Loucy (cell line): ENCODE results near the gene PPIF.

ENCODE experiments used
- H2AFZ ChIP-seq: fragments of 200-600 bp; sonication (generic); 2 replicates; pipeline ENCODE4 v1.6.0; 2016; ENCODE audit warnings: antibody characterized with exemption, mild to moderate bottlenecking, low read length, moderate library complexity
- H3F3A ChIP-seq: fragments of 200-600 bp; 2 replicates; pipeline ENCODE4 v1.6.0; 2016; ENCODE audit warnings: antibody characterized with exemption, low read depth, mild to moderate bottlenecking
- H3K27me3 ChIP-seq: fragments of 200-600 bp; sonication (generic); 2 replicates; pipeline ENCODE4 v1.6.1; 2014; ENCODE audit warnings: low read length, mild to moderate bottlenecking; ENCODE audit not compliant: insufficient read depth, poor library complexity, severe bottlenecking
- H3K36me3 ChIP-seq: fragments of 200-600 bp; sonication (generic); 2 replicates; pipeline ENCODE4 v1.6.1; 2016; ENCODE audit warnings: low read length; ENCODE audit not compliant: insufficient read depth
- H3K4me1 ChIP-seq: fragments of 200-600 bp; sonication (generic); 2 replicates; pipeline ENCODE4 v1.5.1; 2014; ENCODE audit warnings: low read length, mild to moderate bottlenecking; ENCODE audit not compliant: insufficient read depth, poor library complexity, severe bottlenecking
- H3K4me2 ChIP-seq: fragments of 200-600 bp; sonication (generic); 2 replicates; pipeline ENCODE4 v1.6.0; 2014; ENCODE audit warnings: antibody characterized with exemption, low read length, low read depth, mild to moderate bottlenecking; ENCODE audit not compliant: poor library complexity, severe bottlenecking
- H3K4me3 ChIP-seq: fragments of 200-600 bp; sonication (generic); 2 replicates; pipeline ENCODE4 v1.5.1; 2014; ENCODE audit warnings: low read length, mild to moderate bottlenecking, mixed read lengths; ENCODE audit not compliant: poor library complexity, severe bottlenecking
- H3K79me2 ChIP-seq: fragments of 200-600 bp; sonication (generic); 2 replicates; pipeline ENCODE4 v1.6.1; 2014; ENCODE audit warnings: low read length; ENCODE audit not compliant: insufficient read depth
- H3K9ac ChIP-seq: fragments of 200-600 bp; sonication (generic); 2 replicates; pipeline ENCODE4 v1.6.0; 2014; ENCODE audit warnings: mild to moderate bottlenecking, low read depth, low read length, moderate library complexity; ENCODE audit not compliant: poor library complexity, severe bottlenecking
- H3K9me2 ChIP-seq: fragments of 200-600 bp; sonication (generic); replicated peaks from 2 replicates; pipeline ENCODE4 v1.6.1; 2016; ENCODE audit warnings: low read depth, low read length, mixed read lengths
- H3K9me3 ChIP-seq: fragments of 200-600 bp; sonication (generic); 2 replicates; pipeline ENCODE4 v1.6.1; 2014; ENCODE audit warnings: mild to moderate bottlenecking, antibody characterized with exemption, low read length, low read depth; ENCODE audit not compliant: insufficient read depth
- H4K20me1 ChIP-seq: fragments of 200-600 bp; sonication (generic); 2 replicates; pipeline ENCODE4 v1.6.0; 2014; ENCODE audit warnings: antibody characterized with exemption, low read length, mild to moderate bottlenecking; ENCODE audit not compliant: insufficient read depth, poor library complexity, severe bottlenecking
- EZH2phosphoT487 ChIP-seq: fragments of 200-600 bp; IDR thresholded peaks from 2 replicates; pipeline ENCODE4 v1.6.1; 2018; ENCODE audit warnings: antibody characterized with exemption, mild to moderate bottlenecking, moderate library complexity, borderline replicate concordance
- TF ChIP-seq, protein P1 (sequence below): fragments of 200-600 bp; sonication (generic); conservative IDR thresholded peaks from 2 replicates; pipeline ENCODE4 v1.5.1; 2014; ENCODE audit warnings: mild to moderate bottlenecking, antibody characterized with exemption, low read length

The PPIF gene

GRCh38 chr10:79349072-79349491 lies 1.8 kb downstream of the PPIF start:
- Histone ChIP-seq H3K36me3 (peaks cover 47% of the 10 kb centered on the region), H3K79me2 (peaks cover 77% of the 10 kb centered on the region), H3K9me2 (no peaks in the 10 kb centered on the region), H3K9me3 (no peaks in the 10 kb centered on the region), H3K4me2 (peak overlapping the region; percentile 98), H3K4me1 (peaks cover 54% of the 10 kb centered on the region), H3K27me3 (peaks cover 4% of the 10 kb centered on the region), H4K20me1 (peaks cover 64% of the 10 kb centered on the region), H3F3A (no peaks in the 10 kb centered on the region), H3K9ac (peak overlapping the region; percentile 99), H2AFZ (no peak overlapping the region), H3K4me3 (peak overlapping the region; percentile 92)
- TF ChIP-seq EZH2phosphoT487, result no peak
- TF ChIP-seq, protein P1, sequence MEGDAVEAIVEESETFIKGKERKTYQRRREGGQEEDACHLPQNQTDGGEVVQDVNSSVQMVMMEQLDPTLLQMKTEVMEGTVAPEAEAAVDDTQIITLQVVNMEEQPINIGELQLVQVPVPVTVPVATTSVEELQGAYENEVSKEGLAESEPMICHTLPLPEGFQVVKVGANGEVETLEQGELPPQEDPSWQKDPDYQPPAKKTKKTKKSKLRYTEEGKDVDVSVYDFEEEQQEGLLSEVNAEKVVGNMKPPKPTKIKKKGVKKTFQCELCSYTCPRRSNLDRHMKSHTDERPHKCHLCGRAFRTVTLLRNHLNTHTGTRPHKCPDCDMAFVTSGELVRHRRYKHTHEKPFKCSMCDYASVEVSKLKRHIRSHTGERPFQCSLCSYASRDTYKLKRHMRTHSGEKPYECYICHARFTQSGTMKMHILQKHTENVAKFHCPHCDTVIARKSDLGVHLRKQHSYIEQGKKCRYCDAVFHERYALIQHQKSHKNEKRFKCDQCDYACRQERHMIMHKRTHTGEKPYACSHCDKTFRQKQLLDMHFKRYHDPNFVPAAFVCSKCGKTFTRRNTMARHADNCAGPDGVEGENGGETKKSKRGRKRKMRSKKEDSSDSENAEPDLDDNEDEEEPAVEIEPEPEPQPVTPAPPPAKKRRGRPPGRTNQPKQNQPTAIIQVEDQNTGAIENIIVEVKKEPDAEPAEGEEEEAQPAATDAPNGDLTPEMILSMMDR, result no peak

DNA sequence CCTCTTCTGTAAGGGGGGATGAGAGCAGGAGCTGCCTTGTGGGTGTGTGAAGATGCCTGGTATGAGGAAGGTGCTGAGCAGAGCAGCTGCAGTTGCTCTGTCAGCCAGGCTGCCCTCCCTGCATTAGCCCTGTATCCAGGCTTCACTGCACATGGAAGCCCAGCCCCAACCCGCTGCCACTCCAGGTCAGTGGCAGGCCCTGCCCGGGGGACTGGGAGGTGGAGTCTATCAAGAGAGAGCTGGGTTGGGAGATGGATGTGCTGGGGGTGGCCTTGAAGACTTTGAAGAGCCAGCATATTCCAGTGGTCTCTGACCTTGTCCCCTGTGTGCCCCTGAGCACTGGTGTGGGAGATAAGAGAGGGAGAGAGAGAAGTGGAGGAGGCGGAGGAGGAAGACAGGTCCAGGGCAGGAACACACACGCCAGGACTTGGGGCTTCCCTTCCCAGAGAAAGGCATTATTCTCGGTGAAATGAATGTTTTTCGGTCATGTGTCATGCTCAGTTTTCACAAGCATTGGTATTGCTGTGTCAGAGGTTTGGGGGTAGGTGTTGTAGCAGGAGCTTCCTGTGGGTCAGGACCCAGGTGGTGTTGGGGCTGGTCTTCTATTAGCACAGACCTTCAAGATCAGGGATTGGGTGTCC lies 2.6 kb downstream of the PPIF start:
- H3F3A ChIP-seq, result no peaks in the 10 kb centered on the region
- no peaks in the 10 kb centered on the region for H3K9me3 ChIP-seq
- peaks cover 52% of the 10 kb centered on the region for H3K4me1 ChIP-seq
- peak overlapping the region; percentile 99 for H3K9ac ChIP-seq
- peak overlapping the region; percentile 98 for H3K4me2 ChIP-seq
- peaks cover 4% of the 10 kb centered on the region for H3K27me3 ChIP-seq
- H3K4me3 ChIP-seq, result peak overlapping the region; percentile 92
- TF ChIP-seq EZH2phosphoT487, result no peak
- TF ChIP-seq, protein P1, result no peak
- peaks cover 70% of the 10 kb centered on the region for H4K20me1 ChIP-seq
- no peaks in the 10 kb centered on the region for H3K9me2 ChIP-seq
- peaks cover 85% of the 10 kb centered on the region for H3K79me2 ChIP-seq
- no peak overlapping the region for H2AFZ ChIP-seq
- peaks cover 55% of the 10 kb centered on the region for H3K36me3 ChIP-seq

- Histone ChIP-seq H3K9ac (peak overlapping the region; percentile 99), H4K20me1 (peaks cover 77% of the 10 kb centered on the region), H3K9me2 (no peaks in the 10 kb centered on the region), H3K36me3 (peaks cover 62% of the 10 kb centered on the region), H3K9me3 (no peaks in the 10 kb centered on the region), H3K27me3 (peaks cover 4% of the 10 kb centered on the region), H3K4me1 (peaks cover 45% of the 10 kb centered on the region), H3K4me3 (peak overlapping the region; percentile 92), H2AFZ (no peak overlapping the region), H3K79me2 (peaks cover 90% of the 10 kb centered on the region), H3F3A (no peaks in the 10 kb centered on the region), H3K4me2 (peak overlapping the region; percentile 98)
- TF ChIP-seq EZH2phosphoT487, result no peak
- TF ChIP-seq, protein P1, result no peak
Observed at GRCh38 chr10:79350407-79351154, 3.3 kb downstream of the PPIF start.
